Mesodermal cell (in vitro differentiated cells): Measurements from ENCODE around the gene ABTB1.

Source experiments
- H3K27ac ChIP-seq: 2 replicates; pipeline ENCODE4 v1.7.0; 2013; ENCODE audit warnings: mild to moderate bottlenecking, low read depth, low read length, moderate library complexity; ENCODE audit not compliant: severe bottlenecking
- H3K36me3 ChIP-seq: 2 replicates; pipeline ENCODE4 v1.7.1; 2013; ENCODE audit warnings: mild to moderate bottlenecking, low read length, moderate library complexity; ENCODE audit not compliant: control insufficient read depth, insufficient read depth
- H3K4me1 ChIP-seq: one replicate; pipeline ENCODE4 v1.7.1; 2013; ENCODE audit warnings: mild to moderate bottlenecking, low read length; ENCODE audit not compliant: insufficient read depth, control insufficient read depth, poor library complexity, severe bottlenecking
- H3K4me3 ChIP-seq: 2 replicates; pipeline ENCODE4 v1.7.0; 2013; ENCODE audit warnings: low read length, control low read depth, mild to moderate bottlenecking; ENCODE audit not compliant: insufficient read depth, poor library complexity, severe bottlenecking; ENCODE audit errors: extremely low read depth
- H3K9me3 ChIP-seq: 2 replicates; pipeline ENCODE4 v1.7.1; 2013; ENCODE audit warnings: mild to moderate bottlenecking, low read length, moderate library complexity; ENCODE audit not compliant: control insufficient read depth
- WGBS, 2 experiments: methylation state at CpG; one replicate each; pipeline ENCODE4 v1.1.5; 2013; ENCODE audit warnings: missing lambda C conversion rate in 2 of 2; ENCODE audit not compliant: insufficient coverage in 2 of 2; 5-methylcytosine and 5-hydroxymethylcytosine counted together

Gene ABTB1

GRCh38 chr3:127637546-127637945, 35.2 kb upstream of the ABTB1 start:
- 96 to 100% methylated on average over 2 of the region's 3 CpGs for WGBS, 2 experiments
- H3K27ac ChIP-seq, result no peak overlapping the region
- peaks cover 20% of the 10 kb centered on the region for H3K4me1 ChIP-seq
- no peaks in the 10 kb centered on the region for H3K36me3 ChIP-seq
- no peak overlapping the region for H3K4me3 ChIP-seq
- no peaks in the 10 kb centered on the region for H3K9me3 ChIP-seq

- H3K4me3 ChIP-seq, result no peak overlapping the region
- no peaks in the 10 kb centered on the region for H3K9me3 ChIP-seq
- H3K27ac ChIP-seq, result no peak overlapping the region
- H3K36me3 ChIP-seq, result no peaks in the 10 kb centered on the region
- H3K4me1 ChIP-seq, result peaks cover 20% of the 10 kb centered on the region
Measured at GRCh38 chr3:127637971-127638370, 34.8 kb upstream of the ABTB1 start.

DNA sequence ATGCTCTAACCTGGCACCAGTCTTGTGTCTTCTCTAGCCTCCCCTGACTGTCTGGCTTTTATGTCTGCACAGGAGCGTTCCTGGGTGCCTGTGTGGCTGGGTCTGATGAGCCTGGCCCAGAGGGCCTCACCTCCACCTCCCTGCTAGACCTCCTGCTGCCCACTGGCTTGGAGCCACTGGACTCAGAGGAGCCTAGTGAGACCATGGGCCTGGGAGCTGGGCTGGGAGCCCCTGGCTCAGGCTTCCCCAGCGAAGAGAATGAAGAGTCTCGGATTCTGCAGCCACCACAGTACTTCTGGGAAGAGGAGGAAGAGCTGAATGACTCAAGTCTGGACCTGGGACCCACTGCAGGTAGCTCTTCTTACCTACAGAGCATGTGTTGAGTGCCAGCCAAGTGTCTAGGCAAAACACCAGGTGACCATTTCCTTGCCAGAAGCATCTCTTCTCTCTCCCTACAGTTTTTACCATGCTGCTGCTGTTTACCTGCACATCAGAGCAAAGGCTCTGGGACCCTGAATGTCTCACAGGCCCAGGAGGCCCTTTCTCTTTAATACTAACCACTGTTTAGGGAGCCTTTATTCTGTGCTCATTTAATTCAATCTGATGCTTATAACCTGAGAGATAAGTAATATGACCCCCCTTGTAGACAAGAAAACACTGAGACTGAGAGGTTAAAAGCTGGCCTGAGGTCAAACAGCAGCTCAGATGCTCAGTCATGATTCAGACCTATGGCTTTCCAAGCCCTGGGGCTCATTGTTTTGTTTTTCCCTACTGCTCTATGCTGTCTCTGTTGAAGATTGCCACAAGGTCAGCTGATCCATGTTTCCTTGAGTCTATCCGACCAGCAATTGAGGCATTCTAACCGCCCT, 33.3 kb upstream of the ABTB1 start:
- 87 to 91% methylated on average over 3 to 4 of the region's 5 CpGs for WGBS, 2 experiments
- H3K4me1 ChIP-seq, result peaks cover 20% of the 10 kb centered on the region
- H3K9me3 ChIP-seq, result no peaks in the 10 kb centered on the region
- no peak overlapping the region for H3K27ac ChIP-seq
- no peaks in the 10 kb centered on the region for H3K36me3 ChIP-seq
- no peak overlapping the region for H3K4me3 ChIP-seq

DNA sequence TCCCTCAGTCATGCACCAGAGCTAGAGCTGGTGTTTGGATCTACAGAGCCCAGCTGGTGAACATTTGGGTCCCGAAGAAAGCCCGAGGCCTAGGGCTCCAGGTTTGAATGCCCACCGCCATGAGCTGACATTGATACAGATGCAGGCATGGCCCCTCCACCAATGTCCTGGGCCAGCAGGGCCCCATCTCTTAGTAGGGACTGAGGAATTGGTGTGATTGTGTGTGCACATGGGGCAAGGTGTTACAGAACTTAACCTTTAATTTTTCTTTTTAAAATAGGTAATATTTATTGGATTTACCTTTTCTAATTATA, 32.8 kb upstream of the ABTB1 start:
- H3K4me1 ChIP-seq, result peaks cover 20% of the 10 kb centered on the region
- H3K36me3 ChIP-seq, result no peaks in the 10 kb centered on the region
- 93 to 100% methylated on average over 3 of the region's 3 CpGs for WGBS, 2 experiments
- no peaks in the 10 kb centered on the region for H3K9me3 ChIP-seq
- no peak overlapping the region for H3K27ac ChIP-seq
- H3K4me3 ChIP-seq, result no peak overlapping the region

GRCh38 chr3:127644641-127645370, 27.9 kb upstream of the ABTB1 start:
- H3K36me3 ChIP-seq, result no peaks in the 10 kb centered on the region
- WGBS, 2 experiments, result 78 to 100% methylated on average over 1 to 4 of the region's 5 CpGs

DNA sequence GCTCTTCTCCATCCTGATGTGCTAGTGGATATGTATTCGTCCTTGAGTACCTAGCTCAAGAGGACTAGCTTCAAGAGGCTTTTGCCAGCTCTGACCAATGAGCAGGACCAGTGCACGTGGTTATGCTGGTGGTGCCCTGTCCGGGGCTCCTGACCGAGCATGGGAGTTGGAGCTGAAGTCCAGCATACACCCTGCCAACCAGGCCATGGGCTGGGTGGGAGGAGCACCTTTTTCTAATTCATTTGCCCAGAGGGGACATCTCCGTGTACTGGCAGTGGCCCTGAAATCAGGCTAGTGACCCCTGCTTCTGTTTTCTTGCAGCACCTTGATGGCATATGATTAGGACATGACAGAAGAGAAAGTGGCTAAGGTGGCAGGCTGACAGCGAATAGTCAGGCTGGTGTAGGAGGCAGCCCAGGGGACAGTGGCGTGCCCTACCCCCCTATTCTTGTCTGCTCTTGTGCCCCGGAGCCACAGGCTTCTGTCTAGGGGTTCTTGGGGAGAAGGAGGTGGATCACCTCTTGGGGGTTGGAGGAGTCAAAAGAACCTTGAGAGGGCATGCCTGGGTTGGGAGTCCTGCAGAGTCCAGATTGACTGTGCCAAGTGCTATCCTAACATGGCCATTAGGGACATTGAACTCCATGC, 27.3 kb upstream of the ABTB1 start:
- Histone ChIP-seq H3K4me3 (no peak overlapping the region), H3K4me1 (no peaks in the 10 kb centered on the region), H3K9me3 (no peaks in the 10 kb centered on the region), H3K36me3 (no peaks in the 10 kb centered on the region), H3K27ac (no peak overlapping the region)
- 71 to 88% methylated on average over 4 to 6 of the region's 8 CpGs for WGBS, 2 experiments

More at GRCh38 chr3:127644641-127645370, 27.9 kb upstream of the ABTB1 start:
- Histone ChIP-seq H3K27ac (no peak overlapping the region), H3K9me3 (no peaks in the 10 kb centered on the region), H3K4me1 (no peaks in the 10 kb centered on the region), H3K4me3 (no peak overlapping the region)

- Histone ChIP-seq H3K27ac (no peak overlapping the region), H3K9me3 (no peaks in the 10 kb centered on the region), H3K4me1 (no peaks in the 10 kb centered on the region), H3K36me3 (no peaks in the 10 kb centered on the region), H3K4me3 (no peak overlapping the region)
- WGBS, 2 experiments, result 93% methylated on average over 10 of the region's 10 CpGs
Measured at GRCh38 chr3:127646501-127647046, 26.2 kb upstream of the ABTB1 start.

GRCh38 chr3:127647166-127647844, 25.4 kb upstream of the ABTB1 start:
- Histone ChIP-seq H3K9me3 (no peaks in the 10 kb centered on the region), H3K36me3 (no peaks in the 10 kb centered on the region), H3K4me1 (no peaks in the 10 kb centered on the region), H3K27ac (no peak overlapping the region), H3K4me3 (no peak overlapping the region)
- WGBS, 2 experiments, result 83 to 88% methylated on average over 12 to 13 of the region's 13 CpGs

DNA sequence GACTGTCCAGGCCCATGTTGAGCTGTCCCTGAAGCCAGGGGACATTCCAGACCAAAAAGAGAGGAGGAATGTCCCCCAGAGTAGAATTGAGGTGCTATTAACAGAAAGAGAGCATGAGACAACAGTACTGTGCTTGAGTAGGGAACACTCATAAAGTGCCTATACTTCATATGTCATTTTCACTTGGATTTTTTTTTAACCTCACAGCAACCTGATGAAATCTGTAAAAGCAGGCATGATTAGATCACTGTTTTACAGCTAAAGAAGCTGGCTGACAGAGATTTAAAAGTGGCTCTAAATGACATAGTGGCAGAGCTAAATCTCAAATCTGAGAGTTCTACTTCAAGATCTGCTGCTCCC, 24.9 kb upstream of the ABTB1 start:
- no peaks in the 10 kb centered on the region for H3K4me1 ChIP-seq
- no peaks in the 10 kb centered on the region for H3K9me3 ChIP-seq
- H3K36me3 ChIP-seq, result no peaks in the 10 kb centered on the region
- H3K27ac ChIP-seq, result no peak overlapping the region
- no peak overlapping the region for H3K4me3 ChIP-seq

GRCh38 chr3:127650236-127650635, 22.5 kb upstream of the ABTB1 start:
- Histone ChIP-seq H3K27ac (no peak overlapping the region), H3K4me1 (peaks cover 2% of the 10 kb centered on the region), H3K4me3 (no peak overlapping the region), H3K9me3 (no peaks in the 10 kb centered on the region), H3K36me3 (no peaks in the 10 kb centered on the region)
- WGBS, 2 experiments, result 84 to 96% methylated on average over 2 to 4 of the region's 4 CpGs
